GM19023 (cell line): ENCODE data around the gene RPL11.
"Not testable (repeated sequence)": the region's sequence is repeated elsewhere in the genome, so short reads cannot be mapped to it uniquely, and the experiment has no call there.

Experiments used
- ATAC-seq: cut with Tn5 transposase; IDR thresholded peaks from one replicate; pipeline ENCODE4 v1.9.1; 2021; ENCODE audit warnings: mild to moderate bottlenecking, moderate library complexity; ENCODE audit not compliant: unreplicated experiment

The RPL11 gene

GRCh38 chr1:23727362-23727811 lies 35.8 kb downstream of the RPL11 start:
- no peak for ATAC-seq

- ATAC-seq, result no peak
Measured at GRCh38 chr1:23732363-23733224, 41.0 kb downstream of the RPL11 start.

- not testable (repeated sequence) for ATAC-seq
Measured at GRCh38 chr1:23733281-23733680, 41.7 kb downstream of the RPL11 start.

GRCh38 chr1:23736437-23737134 lies 45.0 kb downstream of the RPL11 start:
- no peak for ATAC-seq

- ATAC-seq, result no peak
Measured at GRCh38 chr1:23741609-23742008, 50.0 kb downstream of the RPL11 start.

GRCh38 chr1:23742670-23743286 lies 51.2 kb downstream of the RPL11 start:
- peak; percentile 21 for ATAC-seq

GRCh38 chr1:23743287-23744152 lies 51.9 kb downstream of the RPL11 start, which contains the start of gene ELOA:
ELOA (plus strand) TSS chr1:23743471; CDS start chr1:23743504, 33 bp downstream.
- peak; percentile 80 for ATAC-seq

- no peak for ATAC-seq
Measured at GRCh38 chr1:23745515-23745914, 53.9 kb downstream of the RPL11 start.
